HCT116 (cell line): ENCODE results near the gene OR56A1. TPM values are rescaled to one million over a fixed set of nuclear protein-coding genes. Genes with fewer than 3 reads are reported as not detected.

Source experiments
- ATAC-seq: fragments of 200-7000 bp; cut with Tn5 transposase; 2 replicates; pipeline ENCODE4 v1.9.1; 2020; ENCODE audit warnings: mild to moderate bottlenecking, moderate library complexity
- BruUV-seq: library from RNA; stranded (reverse); fragments of 400-500 nt; replicated peaks from 2 replicates; lab custom pipeline; 2021; lab: Mats Ljungman, UMichigan
- CTCF ChIA-PET: fragments of 300-600 bp; sonication (Branson Sonifier 250); formaldehyde crosslinking; loops from one replicate; lab custom pipeline; 2021; ENCODE audit warnings: antibody characterized with exemption; lab: Charles Lee
- POLR2A ChIA-PET: fragments of 300-600, 350-600 bp; sonication (Branson Sonifier 250); formaldehyde crosslinking; loops from one replicate; lab custom pipeline; 2021; ENCODE audit warnings: antibody characterized with exemption; lab: Charles Lee
- RAD21 ChIA-PET, 2 experiments: fragments of 300-600 bp; sonication (Branson Sonifier 250); formaldehyde crosslinking; loops; one replicate each; lab custom pipeline; 2023; ENCODE audit warnings: low total read pairs in 2 of 2; ENCODE audit not compliant: uncharacterized antibody in 2 of 2, unreplicated experiment in 2 of 2, low non-redundant PET in 1 of 2; lab: Charles Lee
- DNase-seq: peaks from one replicate; pipeline ENCODE4 v3.0.0-alpha.2; 2010; ENCODE audit warnings: low read depth, low spot score
- H2AFZ ChIP-seq: fragments of 200-600 bp; shearing (Covaris generic), sonication (generic); 2 replicates; pipeline ENCODE4 v1.6.1; 2017; ENCODE audit warnings: low read depth, mixed run types, mixed read lengths, antibody characterized with exemption, low read length; ENCODE audit not compliant: poor library complexity, severe bottlenecking
- H3K27ac ChIP-seq: 2 replicates; pipeline ENCODE4 v1.5.1; 2012; ENCODE audit warnings: low read depth, low read length
- H3K27me3 ChIP-seq: fragments of 200-600 bp; sonication (generic); 2 replicates; pipeline ENCODE4 v1.6.1; 2016; ENCODE audit warnings: mixed run types, low read length, mixed read lengths; ENCODE audit not compliant: insufficient read depth
- H3K36me3 ChIP-seq, 2 experiments: fragments of 200-500 bp in 1 of 2; fragments of 200-600 bp in 1 of 2; sonication (Bioruptor generic) in 1 of 2; sonication (generic) in 1 of 2; 2 replicates each; pipeline versions ENCODE4 v1.5.1 to v1.6.1; 2014 to 2016; ENCODE audit warnings: low read length in 2 of 2, inconsistent platforms in 1 of 2, mixed read lengths in 1 of 2, mixed run types in 1 of 2; ENCODE audit not compliant: insufficient read depth in 2 of 2, control insufficient read depth in 1 of 2
- H3K4me1 ChIP-seq, 2 experiments: fragments of 200-600 bp in 1 of 2; sonication (generic) in 1 of 2; 2 replicates each; pipeline versions ENCODE4 v1.5.1 to v1.6.1; 2012 to 2017; ENCODE audit warnings: low read length in 2 of 2, inconsistent platforms in 1 of 2, mild to moderate bottlenecking in 1 of 2, mixed read lengths in 1 of 2, mixed run types in 1 of 2, moderate library complexity in 1 of 2; ENCODE audit not compliant: insufficient read depth in 2 of 2, control insufficient read depth in 1 of 2
- H3K4me2 ChIP-seq: fragments of 200-600 bp; sonication (generic); 2 replicates; pipeline ENCODE4 v1.6.1; 2017; ENCODE audit warnings: mixed run types, low read length, mixed read lengths
- H3K4me3 ChIP-seq, 2 experiments: fragments of 200-600 bp in 1 of 2; sonication (generic) in 1 of 2; replicated peaks in 1 of 2; 2 replicates each; pipeline ENCODE4 v1.5.1; 2011 to 2016; ENCODE audit warnings: low read length in 2 of 2, control low read depth in 1 of 2, low read depth in 1 of 2, mild to moderate bottlenecking in 1 of 2, mixed read lengths in 1 of 2, mixed run types in 1 of 2
- H3K79me2 ChIP-seq: fragments of 200-600 bp; sonication (generic); 2 replicates; pipeline ENCODE4 v1.6.1; 2017; ENCODE audit warnings: mild to moderate bottlenecking, mixed run types, low read length, moderate library complexity, mixed read lengths; ENCODE audit not compliant: insufficient read depth
- H3K9ac ChIP-seq: fragments of 200-600 bp; sonication (generic); 2 replicates; pipeline ENCODE4 v1.6.1; 2016; ENCODE audit warnings: low read length, mixed read lengths
- H3K9me2 ChIP-seq: fragments of 200-600 bp; sonication (generic), shearing (Covaris generic); 2 replicates; pipeline ENCODE4 v1.6.1; 2017; ENCODE audit warnings: mixed run types, mild to moderate bottlenecking, moderate library complexity; ENCODE audit not compliant: insufficient read depth
- H3K9me3 ChIP-seq, 2 experiments: fragments of 200-500 bp in 1 of 2; fragments of 200-600 bp in 1 of 2; sonication (Bioruptor generic) in 1 of 2; sonication (generic) in 1 of 2; 2 replicates each; pipeline ENCODE4 v1.6.1; 2014 to 2017; ENCODE audit warnings: low read length in 2 of 2, mixed read lengths in 2 of 2, inconsistent platforms in 1 of 2, low read depth in 1 of 2, mild to moderate bottlenecking in 1 of 2, mixed run types in 1 of 2, moderate library complexity in 1 of 2; ENCODE audit not compliant: control insufficient read depth in 1 of 2, insufficient read depth in 1 of 2
- H4K20me1 ChIP-seq: fragments of 200-600 bp; sonication (generic), shearing (Covaris generic); 2 replicates; pipeline ENCODE4 v1.6.1; 2017; ENCODE audit warnings: mixed run types, mild to moderate bottlenecking, moderate library complexity; ENCODE audit not compliant: insufficient read depth
- CBX3 ChIP-seq: IDR thresholded peaks from 2 replicates; pipeline ENCODE4 v1.6.1; 2012; ENCODE audit warnings: low read depth
- EGR1 ChIP-seq: IDR thresholded peaks from 2 replicates; pipeline ENCODE4 v1.6.1; 2012; ENCODE audit warnings: low read depth
- ELF1 ChIP-seq: IDR thresholded peaks from 2 replicates; pipeline ENCODE4 v1.6.1; 2012; ENCODE audit warnings: low read depth, borderline replicate concordance
- EZH2 ChIP-seq: fragments of 200-600 bp; sonication (generic); IDR thresholded peaks from 2 replicates; pipeline ENCODE4 v1.6.1; 2017; ENCODE audit warnings: antibody characterized with exemption, mixed run types
- EZH2phosphoT487 ChIP-seq: fragments of 200-600 bp; IDR thresholded peaks from 2 replicates; pipeline ENCODE4 v1.6.1; 2018; ENCODE audit warnings: antibody characterized with exemption, borderline replicate concordance
- FOSL1 ChIP-seq: IDR thresholded peaks from 2 replicates; pipeline ENCODE4 v1.6.1; 2012; ENCODE audit warnings: low read depth
- JUND ChIP-seq: IDR thresholded peaks from 2 replicates; pipeline ENCODE4 v1.6.1; 2012
- POLR2A ChIP-seq: IDR thresholded peaks from 2 replicates; pipeline ENCODE4 v1.7.0; 2011; ENCODE audit warnings: borderline replicate concordance; ENCODE audit not compliant: insufficient read depth, insufficient read length; ENCODE audit errors: extremely low read depth
- POLR2AphosphoS5 ChIP-seq: IDR thresholded peaks from 2 replicates; pipeline ENCODE4 v1.6.1; 2011; ENCODE audit warnings: mild to moderate bottlenecking, low read depth, low read length, moderate library complexity
- RAD21 ChIP-seq: IDR thresholded peaks from 2 replicates; pipeline ENCODE4 v1.6.1; 2012; ENCODE audit warnings: low read depth, mild to moderate bottlenecking
- SIN3A ChIP-seq: IDR thresholded peaks from 2 replicates; pipeline ENCODE4 v1.6.1; 2012; ENCODE audit warnings: low read depth
- SP1 ChIP-seq: IDR thresholded peaks from 2 replicates; pipeline ENCODE4 v1.6.1; 2012; ENCODE audit warnings: low read depth
- SRF ChIP-seq: IDR thresholded peaks from 2 replicates; pipeline ENCODE4 v1.6.1; 2012; ENCODE audit warnings: low read depth
- TCF7L2 ChIP-seq: IDR thresholded peaks from 2 replicates; pipeline ENCODE4 v1.7.0; 2011; ENCODE audit warnings: borderline replicate concordance, inconsistent platforms; ENCODE audit not compliant: insufficient read depth, insufficient read length; ENCODE audit errors: extremely low read depth
- ZFX ChIP-seq: fragments of 450-650 bp; IDR thresholded peaks from 2 replicates; pipeline ENCODE4 v1.6.1; 2017
- ZNF274 ChIP-seq: fragments of 200-500 bp; sonication (Bioruptor generic); IDR thresholded peaks from 2 replicates; pipeline ENCODE4 v1.6.1; 2014; ENCODE audit warnings: mild to moderate bottlenecking, low read depth, low read length, inconsistent platforms
- intact Hi-C: fragments of 100-400 bp; cut with micrococcal nuclease; formaldehyde crosslinking; loops from 2 replicates; pipeline ENCODE4 v1.10.0; 2022
- total RNA-seq: library from RNA; stranded (reverse); gene quantifications from one replicate; pipeline ENCODE4 v1.2.1, GENCODE V29; 2021; ENCODE audit not compliant: unreplicated experiment
- TF ChIP-seq, protein P1 (sequence below): IDR thresholded peaks from 2 replicates; pipeline ENCODE4 v1.6.1; 2012
- TF ChIP-seq, protein P2 (sequence below), 3 experiments: fragments of 200-600 bp in 1 of 3; sonication (generic) in 1 of 3; IDR thresholded peaks in 2 of 3; conservative IDR thresholded peaks in 1 of 3; 2 replicates each; pipeline ENCODE4 v1.5.1; 2012 to 2017; ENCODE audit warnings: low read depth in 2 of 3, low read length in 2 of 3, antibody characterized with exemption in 1 of 3, borderline replicate concordance in 1 of 3, control low read depth in 1 of 3, mild to moderate bottlenecking in 1 of 3, mixed read lengths in 1 of 3, mixed run types in 1 of 3, moderate library complexity in 1 of 3; ENCODE audit not compliant: insufficient read depth in 1 of 3
- TF ChIP-seq, protein P3 (sequence below): IDR thresholded peaks from 2 replicates; pipeline ENCODE4 v1.6.1; 2012

Gene OR56A1
- total RNA-seq, 1 experiment from 2014 or later, result not detected

DNA sequence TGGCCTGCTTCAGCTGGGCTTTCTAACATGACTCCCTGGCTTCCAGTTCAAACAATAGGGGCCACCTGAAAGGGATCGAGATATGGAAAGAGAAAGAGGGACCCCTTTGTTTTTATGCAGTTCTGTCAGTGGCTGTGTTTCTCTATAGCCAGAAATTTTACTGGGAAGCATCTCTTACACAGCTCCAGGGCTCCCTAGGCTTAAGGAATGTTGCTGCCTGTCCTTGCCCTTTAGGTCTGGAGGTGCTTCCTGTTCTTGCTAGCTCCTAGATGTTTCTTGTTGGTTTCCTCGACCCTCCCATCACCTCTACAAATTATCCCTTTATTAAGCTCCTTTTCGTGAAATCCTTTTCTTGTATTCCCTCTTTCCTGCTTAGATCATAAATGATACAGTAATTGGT is 21.8 kb upstream of the OR56A1 start:
- H3K4me2 ChIP-seq, result no peak overlapping the region
- POLR2A ChIA-PET, result no interaction called here
- CTCF ChIA-PET, result no interaction called here
- peaks cover 77% of the 10 kb centered on the region for H3K27me3 ChIP-seq
- no TSS peak for BruUV-seq
- no peak overlapping the region for H2AFZ ChIP-seq
- no peak for DNase-seq
- no peak overlapping the region for H3K9ac ChIP-seq
- RAD21 ChIA-PET, result no interaction called here
- TF ChIP-seq RAD21, result no peak
- TF ChIP-seq SP1, result no peak
- TF ChIP-seq TCF7L2, result no peak
- no peak for TF ChIP-seq FOSL1
- TF ChIP-seq EZH2, result no peak
- TF ChIP-seq, protein P1, sequence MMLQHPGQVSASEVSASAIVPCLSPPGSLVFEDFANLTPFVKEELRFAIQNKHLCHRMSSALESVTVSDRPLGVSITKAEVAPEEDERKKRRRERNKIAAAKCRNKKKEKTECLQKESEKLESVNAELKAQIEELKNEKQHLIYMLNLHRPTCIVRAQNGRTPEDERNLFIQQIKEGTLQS, result no peak
- TF ChIP-seq EGR1, result no peak
- TF ChIP-seq POLR2AphosphoS5, result no peak
- no peak for TF ChIP-seq POLR2A
- TF ChIP-seq, all 23 proteins: peak for 0
- Histone ChIP-seq H3K4me1 (no peaks in the 10 kb centered on the region), H3K9me2 (no peaks in the 10 kb centered on the region), H4K20me1 (no peaks in the 10 kb centered on the region; the same call in 1 of the 2 replicates), H3K27ac (no peak overlapping the region), H3K36me3 (no peaks in the 10 kb centered on the region), H3K4me3 (no peak overlapping the region), H3K9me3 (no peaks in the 10 kb centered on the region), H3K79me2 (no peaks in the 10 kb centered on the region)
- ATAC-seq, result no peak
- intact Hi-C loops, result no loop called here

DNA sequence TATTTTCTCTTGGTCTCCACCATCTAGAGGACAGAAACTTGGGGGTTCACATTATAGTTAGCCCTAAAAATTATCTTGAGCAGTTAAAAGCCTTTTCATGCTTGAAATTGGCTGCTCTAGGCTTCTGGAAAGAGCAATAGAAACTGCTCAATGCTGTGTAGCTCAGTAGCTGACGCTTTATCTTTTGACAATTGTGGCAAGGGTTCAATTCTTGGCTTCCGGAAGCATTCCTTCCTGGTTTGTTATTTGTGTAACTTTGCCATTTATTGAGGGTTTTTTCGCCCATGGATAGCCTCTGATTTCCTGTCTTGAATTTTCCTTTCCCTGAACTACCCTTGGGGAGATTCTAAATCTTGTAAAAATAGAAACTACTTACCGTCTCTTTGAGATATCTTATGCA is 10.3 kb upstream of the OR56A1 start:
- Histone ChIP-seq H3K36me3 (no peaks in the 10 kb centered on the region; a peak in 1 of 4 replicates), H3K4me3 (no peak overlapping the region), H3K79me2 (no peaks in the 10 kb centered on the region), H3K4me2 (no peak overlapping the region), H3K27ac (no peak overlapping the region), H3K9ac (no peak overlapping the region), H3K9me2 (no peaks in the 10 kb centered on the region), H4K20me1 (no peaks in the 10 kb centered on the region; the same call in 1 of the 2 replicates), H2AFZ (no peak overlapping the region), H3K4me1 (no peaks in the 10 kb centered on the region), H3K27me3 (peaks cover 76% of the 10 kb centered on the region), H3K9me3 (no peaks in the 10 kb centered on the region)
- no TSS peak for BruUV-seq
- DNase-seq (no peak), ATAC-seq (no peak)
- ChIA-PET CTCF (no interaction called here), POLR2A (no interaction called here), RAD21 (no interaction called here)
- intact Hi-C loops, result no loop called here
- no peak for TF ChIP-seq EGR1
- no peak for TF ChIP-seq CBX3
- no peak for TF ChIP-seq ZNF274
- TF ChIP-seq POLR2A, result no peak
- TF ChIP-seq POLR2AphosphoS5, result no peak
- TF ChIP-seq SP1, result no peak
- TF ChIP-seq EZH2, result no peak
- TF ChIP-seq JUND, result no peak
- TF ChIP-seq, protein P2, sequence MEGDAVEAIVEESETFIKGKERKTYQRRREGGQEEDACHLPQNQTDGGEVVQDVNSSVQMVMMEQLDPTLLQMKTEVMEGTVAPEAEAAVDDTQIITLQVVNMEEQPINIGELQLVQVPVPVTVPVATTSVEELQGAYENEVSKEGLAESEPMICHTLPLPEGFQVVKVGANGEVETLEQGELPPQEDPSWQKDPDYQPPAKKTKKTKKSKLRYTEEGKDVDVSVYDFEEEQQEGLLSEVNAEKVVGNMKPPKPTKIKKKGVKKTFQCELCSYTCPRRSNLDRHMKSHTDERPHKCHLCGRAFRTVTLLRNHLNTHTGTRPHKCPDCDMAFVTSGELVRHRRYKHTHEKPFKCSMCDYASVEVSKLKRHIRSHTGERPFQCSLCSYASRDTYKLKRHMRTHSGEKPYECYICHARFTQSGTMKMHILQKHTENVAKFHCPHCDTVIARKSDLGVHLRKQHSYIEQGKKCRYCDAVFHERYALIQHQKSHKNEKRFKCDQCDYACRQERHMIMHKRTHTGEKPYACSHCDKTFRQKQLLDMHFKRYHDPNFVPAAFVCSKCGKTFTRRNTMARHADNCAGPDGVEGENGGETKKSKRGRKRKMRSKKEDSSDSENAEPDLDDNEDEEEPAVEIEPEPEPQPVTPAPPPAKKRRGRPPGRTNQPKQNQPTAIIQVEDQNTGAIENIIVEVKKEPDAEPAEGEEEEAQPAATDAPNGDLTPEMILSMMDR (IDR thresholded peaks at IDR 0.05 in 2 of 3, conservative IDR thresholded peaks at IDR 0.05 in 1 of 3; ENCODE audit: borderline replicate concordance in 1 of 3, insufficient read depth in 1 of 3, low read depth in 2 of 3, low read length in 2 of 3), result no peak
- TF ChIP-seq, protein P1, result no peak
- TF ChIP-seq RAD21, result no peak
- TF ChIP-seq ZFX, result no peak
- no peak for TF ChIP-seq TCF7L2
- TF ChIP-seq, protein P3, sequence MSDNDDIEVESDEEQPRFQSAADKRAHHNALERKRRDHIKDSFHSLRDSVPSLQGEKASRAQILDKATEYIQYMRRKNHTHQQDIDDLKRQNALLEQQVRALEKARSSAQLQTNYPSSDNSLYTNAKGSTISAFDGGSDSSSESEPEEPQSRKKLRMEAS, result no peak
- no peak for TF ChIP-seq EZH2phosphoT487
- TF ChIP-seq SIN3A, result no peak
- TF ChIP-seq SRF, result no peak
- no peak for TF ChIP-seq ELF1
